Heart left ventricle (tissue), 16 donors: Measurements from ENCODE around the gene UST. TPM values are rescaled to one million over a fixed set of nuclear protein-coding genes. Genes with fewer than 3 reads are reported as not detected.

Experiments
- ATAC-seq, 4 donors: fragments of 200-7000 bp; cut with Tn5 transposase; one replicate each; pipeline ENCODE4 v1.9.1; 2020 to 2022; ENCODE audit warnings: moderate library complexity in 4 of 4, mild to moderate bottlenecking in 3 of 4, moderate number of reproducible peaks in 1 of 4
- DNase-seq, 5 donors: peaks; one replicate each; pipeline ENCODE4 v3.0.0-alpha.2; 2020
- H3K27ac ChIP-seq, 12 donors: fragments of 200-600 bp; sonication (generic) in 4 of 12; one replicate each; pipeline versions ENCODE4 v1.5.0 to v1.8.0; 2016 to 2022; ENCODE audit warnings: mild to moderate bottlenecking in 2 of 12
- H3K27me3 ChIP-seq, 9 donors: fragments of 200-600 bp; sonication (generic) in 2 of 9; one replicate each; pipeline versions ENCODE4 v1.5.1 to v1.8.0; 2016 to 2022; ENCODE audit warnings: mild to moderate bottlenecking in 3 of 9
- H3K36me3 ChIP-seq, 9 donors: fragments of 200-600 bp; sonication (generic) in 2 of 9; one replicate each; pipeline versions ENCODE4 v1.5.0 to v1.8.0; 2018 to 2022; ENCODE audit warnings: mild to moderate bottlenecking in 2 of 9
- H3K4me1 ChIP-seq, 12 donors: fragments of 200-600 bp; sonication (generic) in 4 of 12; one replicate each; pipeline versions ENCODE4 v1.5.0 to v1.8.0; 2016 to 2022; ENCODE audit warnings: mild to moderate bottlenecking in 3 of 12
- H3K4me3 ChIP-seq, 12 donors: fragments of 200-600 bp; sonication (generic) in 4 of 12; one replicate each; pipeline versions ENCODE4 v1.5.0 to v1.8.0; 2017 to 2022; ENCODE audit warnings: mild to moderate bottlenecking in 9 of 12, moderate library complexity in 4 of 12
- H3K9me3 ChIP-seq, 12 donors: fragments of 200-600 bp; sonication (generic) in 4 of 12; one replicate each; pipeline versions ENCODE4 v1.5.0 to v1.8.0; 2016 to 2022; ENCODE audit warnings: mild to moderate bottlenecking in 1 of 12
- POLR2A ChIP-seq, 2 donors: fragments of 450-650 bp; IDR thresholded peaks; one replicate each; pipeline ENCODE4 v1.6.1; 2017; ENCODE audit warnings: antibody characterized with exemption in 2 of 2, mild to moderate bottlenecking in 2 of 2, moderate library complexity in 2 of 2
- WGBS, 4 donors: extraction: QIAGEN DNeasy Blood & Tissue Kit in 2 of 4; methylation state at CpG; one replicate each; pipeline versions ENCODE4 v1.1.5 to v1.1.7; 2013 to 2018; 5-methylcytosine and 5-hydroxymethylcytosine counted together
- intact Hi-C, 10 donors: fragments of 100-400 bp; cut with DNase I; formaldehyde crosslinking; loops; one replicate each; pipeline versions ENCODE4 v1.11.1 to v1.14.2; 2022
- polyA plus RNA-seq, 2 donors: library from polyadenylated mRNA; stranded (reverse); fragments of 200-250 nt; gene quantifications; one replicate each; pipeline ENCODE4 v1.2.3, GENCODE V29; 2013
- total RNA-seq, 9 donors: library from RNA; depleted of rRNA in 2 of 9; stranded (reverse); fragments of >200 nt in 2 of 9; fragmentation: NEBNext Ultra II Directional in 3 of 9; extraction: Animal tissue kit (Norgen Biotek cat#: 25700) in 3 of 9; gene quantifications; one replicate each; pipeline versions ENCODE4 v1.1.0 to v1.2.4, GENCODE V29; 2016 to 2023
- TF ChIP-seq, protein P1 (sequence below), 12 donors: fragments of 200-600 bp; sonication (generic) in 4 of 12; IDR thresholded peaks; one replicate each; pipeline versions ENCODE4 v1.5.0 to v1.8.0; 2018 to 2022; ENCODE audit warnings: antibody characterized with exemption in 12 of 12, mild to moderate bottlenecking in 5 of 12
- donor health status: ischemic (EF 13 %, LVEDD 7.1; RV severe dilation, severe dysfunction).
- donor health status: healthy with polysubstance abuse.
- donor health status: DM: no; HTN: yes; CAD: no.
- donor health status: DM: no; HTN: no; CAD: no.
- donor health status: ischemic (EF 25% LVEDD 6.9; RV normal size, moderate dysfunction).
- donor health status: ischemic (EF 25% LVEDD 5.7; RV mildly dilated, moderate dysfunction).
- donor health status: healthy.
- donor health status: DM: yes; HTN: yes; CAD: no.
- donor health status: ischemic (EF 35%, LVEDD 5.7; RV mildly dilated, moderate dysfunction).
- donor health status: nonischemic (EF 11% LVEDD 7.7; RV severe dilation, severe dysfunction).
- donor health status: DM: yes; HTN: yes; CAD: no.
- donor health status: PGD.
- donor health status: ischemic (EF 29% LVEDD 5.4; RV normal size, mild dysfunction).
- donor health status: nonischemic (EF 23%, LVEDD 6.1; RV moderate dilation, normal function).

The UST gene
- total and polyA plus RNA-seq, 11 donors: 1.1 to 5.8 (median 2.7) TPM

DNA sequence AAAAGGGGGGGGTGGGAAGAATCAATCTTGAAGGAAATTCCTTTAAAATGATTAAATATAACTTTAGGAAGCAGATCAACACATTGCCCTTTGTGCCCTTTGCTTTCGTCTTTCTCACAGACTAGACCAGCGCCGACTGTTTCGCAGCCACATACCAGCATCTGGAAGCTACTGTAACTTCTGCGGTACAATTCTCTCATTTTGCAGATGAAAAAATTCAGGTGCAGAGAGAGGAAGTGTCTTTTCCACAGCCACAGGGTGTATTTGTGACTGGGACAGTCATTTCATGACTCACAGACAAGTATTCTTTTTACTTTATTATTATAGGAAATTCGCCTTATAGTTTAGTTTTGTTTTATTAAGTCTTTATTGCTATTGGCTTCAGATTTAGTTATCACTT, 84.2 kb downstream of the UST start:
- no peaks in the 10 kb centered on the region for H3K27me3 ChIP-seq
- DNase-seq: no peak
- no peak for ATAC-seq
- intact Hi-C loops: no loop called here
- no peaks in the 10 kb centered on the region for H3K36me3 ChIP-seq
- TF ChIP-seq, protein P1, sequence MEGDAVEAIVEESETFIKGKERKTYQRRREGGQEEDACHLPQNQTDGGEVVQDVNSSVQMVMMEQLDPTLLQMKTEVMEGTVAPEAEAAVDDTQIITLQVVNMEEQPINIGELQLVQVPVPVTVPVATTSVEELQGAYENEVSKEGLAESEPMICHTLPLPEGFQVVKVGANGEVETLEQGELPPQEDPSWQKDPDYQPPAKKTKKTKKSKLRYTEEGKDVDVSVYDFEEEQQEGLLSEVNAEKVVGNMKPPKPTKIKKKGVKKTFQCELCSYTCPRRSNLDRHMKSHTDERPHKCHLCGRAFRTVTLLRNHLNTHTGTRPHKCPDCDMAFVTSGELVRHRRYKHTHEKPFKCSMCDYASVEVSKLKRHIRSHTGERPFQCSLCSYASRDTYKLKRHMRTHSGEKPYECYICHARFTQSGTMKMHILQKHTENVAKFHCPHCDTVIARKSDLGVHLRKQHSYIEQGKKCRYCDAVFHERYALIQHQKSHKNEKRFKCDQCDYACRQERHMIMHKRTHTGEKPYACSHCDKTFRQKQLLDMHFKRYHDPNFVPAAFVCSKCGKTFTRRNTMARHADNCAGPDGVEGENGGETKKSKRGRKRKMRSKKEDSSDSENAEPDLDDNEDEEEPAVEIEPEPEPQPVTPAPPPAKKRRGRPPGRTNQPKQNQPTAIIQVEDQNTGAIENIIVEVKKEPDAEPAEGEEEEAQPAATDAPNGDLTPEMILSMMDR (IDR thresholded peaks at IDR 0.05): no peak
- TF ChIP-seq POLR2A (IDR thresholded peaks at IDR 0.05): no peak
- 84 to 88% (median 86%) methylated on average over 6 of the region's 6 CpGs for WGBS, 4 donors
- no peaks in the 10 kb centered on the region for H3K9me3 ChIP-seq
- peaks cover 0 to 2% (median 0%) of the 10 kb centered on the region in 12 donors for H3K4me1 ChIP-seq
- H3K27ac ChIP-seq: no peak overlapping the region
- H3K4me3 ChIP-seq: peak overlapping the region in 1 of 12 donors; percentile 9

DNA sequence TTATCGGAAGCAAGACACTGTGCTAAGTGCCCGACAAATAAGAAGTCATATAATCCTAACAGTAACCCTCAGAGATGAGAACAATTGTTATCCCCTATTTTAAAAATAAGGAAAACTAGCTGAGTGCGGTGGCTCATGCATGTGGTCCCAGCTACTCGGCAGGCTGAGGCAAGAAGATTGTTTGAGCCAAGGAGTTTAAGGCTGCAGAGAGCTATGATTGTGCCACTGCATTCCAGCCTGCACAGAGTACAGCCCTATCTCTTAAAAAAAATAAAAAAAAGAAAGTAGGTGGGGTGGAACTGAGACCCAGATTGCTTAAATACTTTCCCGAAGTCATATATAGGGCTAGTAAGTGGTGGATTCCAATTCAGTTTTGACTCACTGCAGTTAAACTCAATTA, 84.7 kb downstream of the UST start:
- Histone ChIP-seq H3K36me3 (no peaks in the 10 kb centered on the region), H3K4me1 (peaks cover 0 to 2% (median 0%) of the 10 kb centered on the region in 12 donors), H3K27me3 (no peaks in the 10 kb centered on the region), H3K4me3 (no peak overlapping the region), H3K9me3 (no peaks in the 10 kb centered on the region), H3K27ac (no peak overlapping the region)
- intact Hi-C loops: no loop called here
- 56 to 81% (median 65%) methylated on average over 5 of the region's 5 CpGs for WGBS, 4 donors
- DNase-seq (no peak), ATAC-seq (no peak)
- TF ChIP-seq, protein P1 (IDR thresholded peaks at IDR 0.05): no peak
- no peak for TF ChIP-seq POLR2A (IDR thresholded peaks at IDR 0.05)

DNA sequence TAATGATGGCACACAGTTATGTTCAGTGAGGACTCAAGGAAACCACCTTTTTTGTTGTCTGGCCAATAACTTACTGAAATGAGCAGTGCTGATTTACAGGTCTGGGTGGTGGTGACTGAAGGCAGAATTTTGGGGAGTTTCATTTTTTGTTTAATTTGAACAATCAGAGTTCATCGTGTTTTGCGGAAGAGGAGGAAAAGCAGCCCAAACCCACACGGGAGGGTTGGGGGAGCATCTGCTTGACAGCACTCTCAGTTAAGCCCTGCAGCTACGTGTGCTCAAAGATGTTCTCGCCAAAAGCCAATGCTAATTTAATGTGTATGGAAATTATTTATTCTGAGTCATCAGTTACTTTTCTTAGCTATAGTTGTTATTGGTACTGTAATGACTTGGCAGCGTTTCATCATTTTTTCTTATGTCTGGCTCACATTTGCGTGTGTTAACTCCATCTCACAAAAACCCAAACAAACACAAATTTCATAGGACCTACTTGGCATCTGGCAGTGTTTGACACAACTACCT, 89.2 kb downstream of the UST start:
- H3K4me3 ChIP-seq: no peak overlapping the region
- H3K36me3 ChIP-seq: no peaks in the 10 kb centered on the region
- DNase-seq (no peak), ATAC-seq (no peak)
- no peaks in the 10 kb centered on the region for H3K4me1 ChIP-seq
- intact Hi-C loops: no loop called here
- 71 to 84% (median 77%) methylated on average over 7 of the region's 7 CpGs for WGBS, 4 donors
- TF ChIP-seq, protein P1 (IDR thresholded peaks at IDR 0.05): no peak
- TF ChIP-seq POLR2A (IDR thresholded peaks at IDR 0.05): no peak
- no peaks in the 10 kb centered on the region for H3K27me3 ChIP-seq
- no peaks in the 10 kb centered on the region for H3K9me3 ChIP-seq
- no peak overlapping the region for H3K27ac ChIP-seq

DNA sequence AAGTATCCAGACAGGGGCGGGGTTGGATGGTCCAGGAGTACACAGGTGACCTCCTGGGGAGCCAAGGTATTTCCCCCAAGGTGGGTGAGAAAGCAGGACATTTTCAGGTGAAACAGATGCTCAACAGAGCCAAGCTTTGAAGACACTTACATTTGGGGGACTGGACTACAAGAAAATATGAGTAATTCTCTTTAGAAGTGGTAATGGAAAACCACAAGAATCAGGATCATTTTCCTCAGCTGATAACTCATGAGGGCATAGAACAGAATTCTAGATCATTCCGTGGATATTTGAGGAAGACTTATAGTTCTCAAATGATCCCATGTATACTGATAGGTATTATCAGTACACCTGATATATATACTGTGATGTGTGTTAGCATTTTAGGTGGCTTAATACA, 89.9 kb downstream of the UST start:
- ATAC-seq (no peak), DNase-seq (no peak)
- Histone ChIP-seq H3K36me3 (no peaks in the 10 kb centered on the region), H3K4me1 (no peaks in the 10 kb centered on the region), H3K27ac (no peak overlapping the region), H3K9me3 (no peaks in the 10 kb centered on the region), H3K4me3 (no peak overlapping the region), H3K27me3 (no peaks in the 10 kb centered on the region)
- TF ChIP-seq, protein P1 (IDR thresholded peaks at IDR 0.05): no peak
- no peak for TF ChIP-seq POLR2A (IDR thresholded peaks at IDR 0.05)
- intact Hi-C loops: no loop called here
- WGBS, 4 donors: 85 to 92% (median 87%) methylated on average over 2 of the region's 2 CpGs
